OCI-LY7 (cell line): ENCODE data around the gene MICB. TPM values are rescaled to one million over a fixed set of nuclear protein-coding genes. Genes with fewer than 3 reads are reported as not detected.

ENCODE experiments used
- BruUV-seq: library from RNA; stranded (reverse); fragments of 400-500 nt; replicated peaks from 2 replicates; lab custom pipeline; 2021; lab: Mats Ljungman, UMichigan
- CTCF ChIA-PET: fragments of 300-600 bp; sonication (Branson Sonifier 250); formaldehyde crosslinking; loops from one replicate; lab custom pipeline; 2022; ENCODE audit warnings: antibody characterized with exemption; ENCODE audit not compliant: unreplicated experiment; lab: Charles Lee
- POLR2A ChIA-PET: fragments of 300-600 bp; sonication (Branson Sonifier 250); formaldehyde crosslinking; loops from one replicate; lab custom pipeline; 2022; ENCODE audit warnings: antibody characterized with exemption; lab: Charles Lee
- DNase-seq: peaks from one replicate; pipeline ENCODE4 v3.0.0-alpha.2; 2015; ENCODE audit warnings: low spot score
- H2AFZ ChIP-seq: fragments of 200-600 bp; sonication (generic), shearing (Covaris generic); 2 replicates; pipeline ENCODE4 v1.6.1; 2014; ENCODE audit warnings: mild to moderate bottlenecking, antibody characterized with exemption, low read length, moderate library complexity
- H3K27ac ChIP-seq: fragments of 200-600 bp; sonication (generic); 2 replicates; pipeline ENCODE4 v1.5.1; 2014; ENCODE audit warnings: mixed run types, low read depth, mild to moderate bottlenecking, moderate library complexity, low read length, inconsistent platforms; ENCODE audit not compliant: poor library complexity, severe bottlenecking
- H3K36me3 ChIP-seq: fragments of 200-600 bp; sonication (generic); 2 replicates; pipeline ENCODE4 v1.6.1; 2014; ENCODE audit warnings: mild to moderate bottlenecking, antibody characterized with exemption, low read length, moderate library complexity, mixed read lengths; ENCODE audit not compliant: insufficient read depth
- H3K4me1 ChIP-seq: fragments of 200-600 bp; sonication (generic); 2 replicates; pipeline ENCODE4 v1.5.1; 2014; ENCODE audit warnings: mild to moderate bottlenecking, low read length; ENCODE audit not compliant: insufficient read depth, poor library complexity, severe bottlenecking
- H3K4me2 ChIP-seq: fragments of 200-600 bp; sonication (generic); 2 replicates; pipeline ENCODE4 v1.6.1; 2014; ENCODE audit warnings: mild to moderate bottlenecking, low read length
- H3K4me3 ChIP-seq: fragments of 200-600 bp; sonication (generic); 2 replicates; pipeline ENCODE4 v1.5.1; 2014; ENCODE audit warnings: mild to moderate bottlenecking, low read depth, low read length; ENCODE audit not compliant: poor library complexity, severe bottlenecking
- H3K79me2 ChIP-seq: fragments of 200-600 bp; sonication (generic); 2 replicates; pipeline ENCODE4 v1.6.1; 2016; ENCODE audit warnings: low read depth, mild to moderate bottlenecking, low read length, moderate library complexity, mixed read lengths; ENCODE audit not compliant: insufficient read depth
- H3K9me2 ChIP-seq: fragments of 200-600 bp; sonication (generic); 2 replicates; pipeline ENCODE4 v1.6.1; 2016; ENCODE audit warnings: mild to moderate bottlenecking, low read length, mixed read lengths; ENCODE audit not compliant: insufficient read depth
- H3K9me3 ChIP-seq: fragments of 200-600 bp; sonication (generic); 2 replicates; pipeline ENCODE4 v1.6.1; 2014; ENCODE audit warnings: mild to moderate bottlenecking, mixed run types, low read length, mixed read lengths
- H4K20me1 ChIP-seq: fragments of 200-600 bp; sonication (generic); 2 replicates; pipeline ENCODE4 v1.6.1; 2014; ENCODE audit warnings: mild to moderate bottlenecking, antibody characterized with exemption, low read length, moderate library complexity, mixed read lengths; ENCODE audit not compliant: insufficient read depth
- EZH2phosphoT487 ChIP-seq: fragments of 200-600 bp; sonication (generic); IDR thresholded peaks from 2 replicates; pipeline ENCODE4 v1.6.1; 2018; ENCODE audit warnings: low read depth, borderline replicate concordance, mild to moderate bottlenecking, mixed run types, antibody characterized with exemption, low read length, moderate library complexity, mixed read lengths
- intact Hi-C: fragments of 100-400 bp; cut with micrococcal nuclease; formaldehyde crosslinking; loops from one replicate; pipeline ENCODE4 v1.10.0; 2022; ENCODE audit not compliant: unreplicated experiment
- total RNA-seq, 2 experiments: library from RNA; depleted of rRNA in 1 of 2; stranded (reverse); fragments of >200 nt in 1 of 2; shearing (Covaris generic) in 1 of 2; gene quantifications; 2 replicates each; pipeline ENCODE4 v1.2.3, GENCODE V29; 2014 to 2022
- TF ChIP-seq, protein P1 (sequence below): fragments of 200-600 bp; sonication (generic); conservative IDR thresholded peaks from 2 replicates; pipeline ENCODE4 v1.5.1; 2014; ENCODE audit warnings: mild to moderate bottlenecking, antibody characterized with exemption, low read length, moderate library complexity, mixed read lengths

Gene MICB
- total RNA-seq, 2 experiments from 2014 or later, result 26.3 to 32.4 TPM

DNA sequence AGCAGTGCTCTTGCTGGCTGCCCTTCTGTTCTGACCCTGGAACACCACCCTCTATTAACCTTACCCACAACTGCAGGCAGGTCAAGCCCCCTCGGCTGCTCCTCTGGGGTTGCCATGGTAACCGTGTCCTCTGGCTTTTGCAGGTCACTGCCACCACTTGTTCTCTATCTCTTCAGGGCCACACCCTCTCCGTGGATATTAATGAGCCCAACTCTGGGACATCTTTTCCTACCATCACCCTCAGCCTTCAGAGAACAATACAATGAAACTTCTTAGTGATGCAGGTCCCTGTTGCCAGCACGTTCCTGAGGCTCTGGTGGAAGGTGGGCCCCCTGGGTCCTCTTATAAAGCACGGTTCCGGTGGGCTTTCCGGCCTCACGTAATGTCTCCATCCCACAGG is 30.8 kb upstream of the MICB start:
- no peaks in the 10 kb centered on the region for H4K20me1 ChIP-seq
- H3K4me1 ChIP-seq, result peaks cover 22% of the 10 kb centered on the region
- no peak for TF ChIP-seq EZH2phosphoT487
- TF ChIP-seq, protein P1, sequence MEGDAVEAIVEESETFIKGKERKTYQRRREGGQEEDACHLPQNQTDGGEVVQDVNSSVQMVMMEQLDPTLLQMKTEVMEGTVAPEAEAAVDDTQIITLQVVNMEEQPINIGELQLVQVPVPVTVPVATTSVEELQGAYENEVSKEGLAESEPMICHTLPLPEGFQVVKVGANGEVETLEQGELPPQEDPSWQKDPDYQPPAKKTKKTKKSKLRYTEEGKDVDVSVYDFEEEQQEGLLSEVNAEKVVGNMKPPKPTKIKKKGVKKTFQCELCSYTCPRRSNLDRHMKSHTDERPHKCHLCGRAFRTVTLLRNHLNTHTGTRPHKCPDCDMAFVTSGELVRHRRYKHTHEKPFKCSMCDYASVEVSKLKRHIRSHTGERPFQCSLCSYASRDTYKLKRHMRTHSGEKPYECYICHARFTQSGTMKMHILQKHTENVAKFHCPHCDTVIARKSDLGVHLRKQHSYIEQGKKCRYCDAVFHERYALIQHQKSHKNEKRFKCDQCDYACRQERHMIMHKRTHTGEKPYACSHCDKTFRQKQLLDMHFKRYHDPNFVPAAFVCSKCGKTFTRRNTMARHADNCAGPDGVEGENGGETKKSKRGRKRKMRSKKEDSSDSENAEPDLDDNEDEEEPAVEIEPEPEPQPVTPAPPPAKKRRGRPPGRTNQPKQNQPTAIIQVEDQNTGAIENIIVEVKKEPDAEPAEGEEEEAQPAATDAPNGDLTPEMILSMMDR, result no peak
- H3K36me3 ChIP-seq, result no peaks in the 10 kb centered on the region
- intact Hi-C loops, result no loop called here
- no peak overlapping the region for H3K27ac ChIP-seq
- ChIA-PET CTCF (no interaction called here), POLR2A (no interaction called here)
- no peak overlapping the region for H3K4me3 ChIP-seq
- H2AFZ ChIP-seq, result no peak overlapping the region
- no peaks in the 10 kb centered on the region for H3K9me2 ChIP-seq
- no peak overlapping the region for H3K4me2 ChIP-seq
- no TSS peak for BruUV-seq
- no peak for DNase-seq
- H3K9me3 ChIP-seq, result no peaks in the 10 kb centered on the region
- peaks cover 4% of the 10 kb centered on the region; the same call in 1 of the 2 replicates for H3K79me2 ChIP-seq

DNA sequence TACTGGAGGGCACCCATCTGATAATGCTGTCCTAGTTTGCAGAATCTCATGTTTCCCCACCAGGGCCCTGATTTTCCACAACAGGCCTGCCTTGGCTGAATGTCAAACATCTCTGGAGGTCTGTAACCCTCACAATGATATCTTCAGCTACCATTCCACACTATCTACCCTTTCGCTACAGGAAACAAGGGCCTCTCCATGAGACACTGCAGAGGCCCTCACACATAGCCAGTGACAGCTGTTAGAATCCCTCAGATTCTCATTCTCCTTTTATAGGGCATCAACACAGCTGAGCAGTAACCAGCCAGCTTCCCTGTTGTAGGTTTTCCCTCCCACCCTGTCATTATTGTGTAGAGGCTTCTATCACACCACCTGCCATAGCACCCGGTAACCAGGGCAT is 29.6 kb upstream of the MICB start:
- Histone ChIP-seq H3K36me3 (no peaks in the 10 kb centered on the region), H3K4me3 (no peak overlapping the region), H3K79me2 (peaks cover 4% of the 10 kb centered on the region; the same call in 1 of the 2 replicates), H3K9me3 (no peaks in the 10 kb centered on the region), H3K4me1 (peaks cover 13% of the 10 kb centered on the region), H3K4me2 (no peak overlapping the region), H2AFZ (no peak overlapping the region), H3K9me2 (no peaks in the 10 kb centered on the region), H3K27ac (no peak overlapping the region), H4K20me1 (no peaks in the 10 kb centered on the region)
- POLR2A ChIA-PET, result no interaction called here
- TF ChIP-seq, protein P1, result no peak
- no peak for TF ChIP-seq EZH2phosphoT487
- no peak for DNase-seq
- intact Hi-C loops, result no loop called here
- CTCF ChIA-PET, result no interaction called here
- BruUV-seq, result no TSS peak

DNA sequence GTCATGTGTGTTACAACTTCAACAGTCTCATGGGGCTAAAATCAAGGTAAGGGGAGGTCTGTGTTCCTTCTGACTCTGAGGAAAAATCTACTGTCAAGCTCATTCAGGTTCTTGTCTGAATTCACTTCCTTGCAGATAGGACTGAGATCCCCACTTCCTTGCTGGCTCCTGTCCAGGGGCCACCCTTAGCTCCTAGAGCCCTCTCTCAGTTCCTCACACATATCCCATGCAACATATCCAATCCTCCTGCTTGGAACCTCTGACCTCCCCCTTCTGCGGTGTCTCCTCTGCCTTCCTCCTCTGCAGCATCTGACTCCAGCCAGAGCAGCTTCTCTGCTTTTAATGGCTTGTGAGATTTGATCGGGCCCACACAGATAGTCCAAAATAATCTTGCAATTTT is 27.1 kb upstream of the MICB start:
- ChIA-PET POLR2A (no interaction called here), CTCF (no interaction called here)
- no peaks in the 10 kb centered on the region for H3K36me3 ChIP-seq
- BruUV-seq, result no TSS peak
- TF ChIP-seq, protein P1, result no peak
- TF ChIP-seq EZH2phosphoT487, result no peak
- H3K27ac ChIP-seq, result no peak overlapping the region
- no peaks in the 10 kb centered on the region for H3K79me2 ChIP-seq
- H2AFZ ChIP-seq, result no peak overlapping the region
- intact Hi-C loops, result no loop called here
- H3K4me3 ChIP-seq, result no peak overlapping the region
- no peak overlapping the region for H3K4me2 ChIP-seq
- H4K20me1 ChIP-seq, result no peaks in the 10 kb centered on the region
- no peaks in the 10 kb centered on the region for H3K9me2 ChIP-seq
- DNase-seq, result no peak
- H3K9me3 ChIP-seq, result no peaks in the 10 kb centered on the region
- peaks cover 1% of the 10 kb centered on the region for H3K4me1 ChIP-seq
